HCT116 (cell line): ENCODE measurements around the gene UXS1. TPM values are rescaled to one million over a fixed set of nuclear protein-coding genes. Genes with fewer than 3 reads are reported as not detected.

Source experiments
- ATAC-seq: fragments of 200-7000 bp; cut with Tn5 transposase; 2 replicates; pipeline ENCODE4 v1.9.1; 2020; ENCODE audit warnings: mild to moderate bottlenecking, moderate library complexity
- BruUV-seq: library from RNA; stranded (reverse); fragments of 400-500 nt; replicated peaks from 2 replicates; lab custom pipeline; 2021; lab: Mats Ljungman, UMichigan
- CTCF ChIA-PET: fragments of 300-600 bp; sonication (Branson Sonifier 250); formaldehyde crosslinking; loops from one replicate; lab custom pipeline; 2021; ENCODE audit warnings: antibody characterized with exemption; lab: Charles Lee
- POLR2A ChIA-PET: fragments of 300-600, 350-600 bp; sonication (Branson Sonifier 250); formaldehyde crosslinking; loops from one replicate; lab custom pipeline; 2021; ENCODE audit warnings: antibody characterized with exemption; lab: Charles Lee
- RAD21 ChIA-PET, 2 experiments: fragments of 300-600 bp; sonication (Branson Sonifier 250); formaldehyde crosslinking; loops; one replicate each; lab custom pipeline; 2023; ENCODE audit warnings: low total read pairs in 2 of 2; ENCODE audit not compliant: uncharacterized antibody in 2 of 2, unreplicated experiment in 2 of 2, low non-redundant PET in 1 of 2; lab: Charles Lee
- DNase-seq: peaks from one replicate; pipeline ENCODE4 v3.0.0-alpha.2; 2010; ENCODE audit warnings: low read depth, low spot score
- H2AFZ ChIP-seq: fragments of 200-600 bp; shearing (Covaris generic), sonication (generic); 2 replicates; pipeline ENCODE4 v1.6.1; 2017; ENCODE audit warnings: low read depth, mixed run types, mixed read lengths, antibody characterized with exemption, low read length; ENCODE audit not compliant: poor library complexity, severe bottlenecking
- H3K27ac ChIP-seq: 2 replicates; pipeline ENCODE4 v1.5.1; 2012; ENCODE audit warnings: low read depth, low read length
- H3K27me3 ChIP-seq: fragments of 200-600 bp; sonication (generic); 2 replicates; pipeline ENCODE4 v1.6.1; 2016; ENCODE audit warnings: mixed run types, low read length, mixed read lengths; ENCODE audit not compliant: insufficient read depth
- H3K36me3 ChIP-seq, 2 experiments: fragments of 200-500 bp in 1 of 2; fragments of 200-600 bp in 1 of 2; sonication (Bioruptor generic) in 1 of 2; sonication (generic) in 1 of 2; 2 replicates each; pipeline versions ENCODE4 v1.5.1 to v1.6.1; 2014 to 2016; ENCODE audit warnings: low read length in 2 of 2, inconsistent platforms in 1 of 2, mixed read lengths in 1 of 2, mixed run types in 1 of 2; ENCODE audit not compliant: insufficient read depth in 2 of 2, control insufficient read depth in 1 of 2
- H3K4me1 ChIP-seq, 2 experiments: fragments of 200-600 bp in 1 of 2; sonication (generic) in 1 of 2; 2 replicates each; pipeline versions ENCODE4 v1.5.1 to v1.6.1; 2012 to 2017; ENCODE audit warnings: low read length in 2 of 2, inconsistent platforms in 1 of 2, mild to moderate bottlenecking in 1 of 2, mixed read lengths in 1 of 2, mixed run types in 1 of 2, moderate library complexity in 1 of 2; ENCODE audit not compliant: insufficient read depth in 2 of 2, control insufficient read depth in 1 of 2
- H3K4me2 ChIP-seq: fragments of 200-600 bp; sonication (generic); 2 replicates; pipeline ENCODE4 v1.6.1; 2017; ENCODE audit warnings: mixed run types, low read length, mixed read lengths
- H3K4me3 ChIP-seq, 2 experiments: fragments of 200-600 bp in 1 of 2; sonication (generic) in 1 of 2; replicated peaks in 1 of 2; 2 replicates each; pipeline ENCODE4 v1.5.1; 2011 to 2016; ENCODE audit warnings: low read length in 2 of 2, control low read depth in 1 of 2, low read depth in 1 of 2, mild to moderate bottlenecking in 1 of 2, mixed read lengths in 1 of 2, mixed run types in 1 of 2
- H3K79me2 ChIP-seq: fragments of 200-600 bp; sonication (generic); 2 replicates; pipeline ENCODE4 v1.6.1; 2017; ENCODE audit warnings: mild to moderate bottlenecking, mixed run types, low read length, moderate library complexity, mixed read lengths; ENCODE audit not compliant: insufficient read depth
- H3K9ac ChIP-seq: fragments of 200-600 bp; sonication (generic); 2 replicates; pipeline ENCODE4 v1.6.1; 2016; ENCODE audit warnings: low read length, mixed read lengths
- H3K9me2 ChIP-seq: fragments of 200-600 bp; sonication (generic), shearing (Covaris generic); 2 replicates; pipeline ENCODE4 v1.6.1; 2017; ENCODE audit warnings: mixed run types, mild to moderate bottlenecking, moderate library complexity; ENCODE audit not compliant: insufficient read depth
- H3K9me3 ChIP-seq, 2 experiments: fragments of 200-500 bp in 1 of 2; fragments of 200-600 bp in 1 of 2; sonication (Bioruptor generic) in 1 of 2; sonication (generic) in 1 of 2; 2 replicates each; pipeline ENCODE4 v1.6.1; 2014 to 2017; ENCODE audit warnings: low read length in 2 of 2, mixed read lengths in 2 of 2, inconsistent platforms in 1 of 2, low read depth in 1 of 2, mild to moderate bottlenecking in 1 of 2, mixed run types in 1 of 2, moderate library complexity in 1 of 2; ENCODE audit not compliant: control insufficient read depth in 1 of 2, insufficient read depth in 1 of 2
- H4K20me1 ChIP-seq: fragments of 200-600 bp; sonication (generic), shearing (Covaris generic); 2 replicates; pipeline ENCODE4 v1.6.1; 2017; ENCODE audit warnings: mixed run types, mild to moderate bottlenecking, moderate library complexity; ENCODE audit not compliant: insufficient read depth
- CBX3 ChIP-seq: IDR thresholded peaks from 2 replicates; pipeline ENCODE4 v1.6.1; 2012; ENCODE audit warnings: low read depth
- EGR1 ChIP-seq: IDR thresholded peaks from 2 replicates; pipeline ENCODE4 v1.6.1; 2012; ENCODE audit warnings: low read depth
- ELF1 ChIP-seq: IDR thresholded peaks from 2 replicates; pipeline ENCODE4 v1.6.1; 2012; ENCODE audit warnings: low read depth, borderline replicate concordance
- EZH2 ChIP-seq: fragments of 200-600 bp; sonication (generic); IDR thresholded peaks from 2 replicates; pipeline ENCODE4 v1.6.1; 2017; ENCODE audit warnings: antibody characterized with exemption, mixed run types
- FOSL1 ChIP-seq: IDR thresholded peaks from 2 replicates; pipeline ENCODE4 v1.6.1; 2012; ENCODE audit warnings: low read depth
- JUND ChIP-seq: IDR thresholded peaks from 2 replicates; pipeline ENCODE4 v1.6.1; 2012
- POLR2A ChIP-seq: IDR thresholded peaks from 2 replicates; pipeline ENCODE4 v1.7.0; 2011; ENCODE audit warnings: borderline replicate concordance; ENCODE audit not compliant: insufficient read depth, insufficient read length; ENCODE audit errors: extremely low read depth
- RAD21 ChIP-seq: IDR thresholded peaks from 2 replicates; pipeline ENCODE4 v1.6.1; 2012; ENCODE audit warnings: low read depth, mild to moderate bottlenecking
- SIN3A ChIP-seq: IDR thresholded peaks from 2 replicates; pipeline ENCODE4 v1.6.1; 2012; ENCODE audit warnings: low read depth
- SP1 ChIP-seq: IDR thresholded peaks from 2 replicates; pipeline ENCODE4 v1.6.1; 2012; ENCODE audit warnings: low read depth
- TCF7L2 ChIP-seq: IDR thresholded peaks from 2 replicates; pipeline ENCODE4 v1.7.0; 2011; ENCODE audit warnings: borderline replicate concordance, inconsistent platforms; ENCODE audit not compliant: insufficient read depth, insufficient read length; ENCODE audit errors: extremely low read depth
- YY1 ChIP-seq: IDR thresholded peaks from 2 replicates; pipeline ENCODE4 v1.6.1; 2011; ENCODE audit warnings: low read length, low read depth, moderate library complexity, mild to moderate bottlenecking; ENCODE audit not compliant: insufficient replicate concordance; ENCODE audit errors: extremely low read depth
- ZFX ChIP-seq: fragments of 450-650 bp; IDR thresholded peaks from 2 replicates; pipeline ENCODE4 v1.6.1; 2017
- ZNF274 ChIP-seq: fragments of 200-500 bp; sonication (Bioruptor generic); IDR thresholded peaks from 2 replicates; pipeline ENCODE4 v1.6.1; 2014; ENCODE audit warnings: mild to moderate bottlenecking, low read depth, low read length, inconsistent platforms
- intact Hi-C: fragments of 100-400 bp; cut with micrococcal nuclease; formaldehyde crosslinking; loops from 2 replicates; pipeline ENCODE4 v1.10.0; 2022
- total RNA-seq: library from RNA; stranded (reverse); gene quantifications from one replicate; pipeline ENCODE4 v1.2.1, GENCODE V29; 2021; ENCODE audit not compliant: unreplicated experiment
- TF ChIP-seq, protein P1 (sequence below), 3 experiments: fragments of 200-600 bp in 1 of 3; sonication (generic) in 1 of 3; IDR thresholded peaks in 2 of 3; conservative IDR thresholded peaks in 1 of 3; 2 replicates each; pipeline ENCODE4 v1.5.1; 2012 to 2017; ENCODE audit warnings: low read depth in 2 of 3, low read length in 2 of 3, antibody characterized with exemption in 1 of 3, borderline replicate concordance in 1 of 3, control low read depth in 1 of 3, mild to moderate bottlenecking in 1 of 3, mixed read lengths in 1 of 3, mixed run types in 1 of 3, moderate library complexity in 1 of 3; ENCODE audit not compliant: insufficient read depth in 1 of 3

The UXS1 gene
- total RNA-seq, 1 experiment from 2014 or later = 45.7 TPM

DNA sequence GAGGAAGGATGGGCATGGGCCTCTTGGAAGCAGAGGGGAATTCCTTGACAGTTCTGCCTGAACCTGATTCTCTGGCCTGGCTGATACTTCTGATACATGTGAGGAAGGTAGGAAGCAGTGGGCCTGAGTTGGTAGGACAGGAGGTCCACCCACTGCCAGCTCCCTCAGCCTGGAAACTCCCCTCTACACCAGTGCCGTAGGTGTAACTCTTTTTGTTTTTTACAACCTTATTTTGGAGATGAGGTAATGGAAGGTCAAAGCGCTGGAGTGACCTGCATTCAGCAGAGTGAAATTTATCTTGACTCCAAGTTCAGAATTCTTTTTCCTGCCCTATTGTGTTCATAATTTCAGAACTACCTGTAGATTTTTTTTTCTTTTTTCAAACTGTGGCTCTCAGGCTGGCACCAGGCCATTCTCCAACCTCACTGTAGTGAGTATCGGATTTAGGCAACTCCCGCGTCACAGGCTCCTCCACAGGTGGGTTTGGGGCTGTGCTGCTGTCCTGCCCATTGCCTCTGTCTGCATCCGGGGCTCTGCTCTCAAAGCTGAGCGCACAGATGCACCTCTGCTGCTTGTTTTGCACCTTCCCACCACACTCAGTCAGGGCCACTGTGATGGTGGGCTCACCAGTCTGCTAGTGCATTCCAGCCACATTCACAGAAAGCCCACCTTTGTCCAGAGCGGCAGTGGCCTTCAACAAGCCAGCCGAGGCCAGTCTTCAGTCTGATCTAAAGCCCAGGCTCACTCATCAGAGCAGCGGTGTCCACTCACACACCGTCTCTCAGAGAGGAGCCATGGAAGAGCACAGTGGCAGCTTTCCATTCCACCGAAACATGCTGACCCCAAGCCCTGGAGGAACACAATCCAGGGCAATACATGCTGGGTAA, 87.2 kb downstream of the UXS1 start:
- Histone ChIP-seq H3K4me2 (no peak overlapping the region), H3K9ac (no peak overlapping the region), H3K4me1 (peaks cover 0 to 7% of the 10 kb centered on the region in 2 experiments; a peak in 1 of 4 replicates), H3K79me2 (no peaks in the 10 kb centered on the region), H4K20me1 (no peaks in the 10 kb centered on the region), H3K36me3 (peaks cover 4 to 7% of the 10 kb centered on the region in 2 experiments; a peak in 3 of 4 replicates), H3K27me3 (no peaks in the 10 kb centered on the region), H3K27ac (no peak overlapping the region), H2AFZ (no peak overlapping the region), H3K4me3 (no peak overlapping the region), H3K9me3 (no peaks in the 10 kb centered on the region), H3K9me2 (no peaks in the 10 kb centered on the region)
- BruUV-seq = no TSS peak
- ChIA-PET RAD21 (no interaction called here), CTCF (no interaction called here), POLR2A (no interaction called here)
- intact Hi-C loops = loop anchor here (10.0 kb wide), 1 partner anchor 148 kb away; no protein-coding TSS in a partner anchor
- ATAC-seq (no peak), DNase-seq (no peak)
- TF ChIP-seq, protein P1, sequence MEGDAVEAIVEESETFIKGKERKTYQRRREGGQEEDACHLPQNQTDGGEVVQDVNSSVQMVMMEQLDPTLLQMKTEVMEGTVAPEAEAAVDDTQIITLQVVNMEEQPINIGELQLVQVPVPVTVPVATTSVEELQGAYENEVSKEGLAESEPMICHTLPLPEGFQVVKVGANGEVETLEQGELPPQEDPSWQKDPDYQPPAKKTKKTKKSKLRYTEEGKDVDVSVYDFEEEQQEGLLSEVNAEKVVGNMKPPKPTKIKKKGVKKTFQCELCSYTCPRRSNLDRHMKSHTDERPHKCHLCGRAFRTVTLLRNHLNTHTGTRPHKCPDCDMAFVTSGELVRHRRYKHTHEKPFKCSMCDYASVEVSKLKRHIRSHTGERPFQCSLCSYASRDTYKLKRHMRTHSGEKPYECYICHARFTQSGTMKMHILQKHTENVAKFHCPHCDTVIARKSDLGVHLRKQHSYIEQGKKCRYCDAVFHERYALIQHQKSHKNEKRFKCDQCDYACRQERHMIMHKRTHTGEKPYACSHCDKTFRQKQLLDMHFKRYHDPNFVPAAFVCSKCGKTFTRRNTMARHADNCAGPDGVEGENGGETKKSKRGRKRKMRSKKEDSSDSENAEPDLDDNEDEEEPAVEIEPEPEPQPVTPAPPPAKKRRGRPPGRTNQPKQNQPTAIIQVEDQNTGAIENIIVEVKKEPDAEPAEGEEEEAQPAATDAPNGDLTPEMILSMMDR (IDR thresholded peaks at IDR 0.05 in 2 of 3, conservative IDR thresholded peaks at IDR 0.05 in 1 of 3; ENCODE audit: borderline replicate concordance in 1 of 3, insufficient read depth in 1 of 3, low read depth in 2 of 3, low read length in 2 of 3) = no peak
- no peak for TF ChIP-seq POLR2A
- no peak for TF ChIP-seq SP1
- no peak for TF ChIP-seq CBX3
- no peak for TF ChIP-seq FOSL1
- TF ChIP-seq TCF7L2 = no peak
- no peak for TF ChIP-seq RAD21
- no peak for TF ChIP-seq ZFX
- TF ChIP-seq ZNF274 = no peak
- TF ChIP-seq SIN3A = no peak
- no peak for TF ChIP-seq EGR1
- no peak for TF ChIP-seq ELF1
- TF ChIP-seq JUND = no peak
- TF ChIP-seq YY1 = no peak
- TF ChIP-seq EZH2 = no peak
